ENCODE data around the gene GRHL3. TPM values are rescaled to one million over a fixed set of nuclear protein-coding genes. Genes with fewer than 3 reads are reported as not detected.

GRHL3 gene
- total RNA-seq, 1 experiment from 2014 or later = 2.5 TPM

GRCh38 chr1:24339996-24340395 lies 20.8 kb downstream of the GRHL3 start:
- Mint-ChIP-seq H3K27me3 (ENCODE audit: low read depth) (no peaks in the 10 kb centered on the region; the same call in 1 of the 2 replicates), H3K4me3 (no peak overlapping the region), H3K9me3 (no peaks in the 10 kb centered on the region), H3K36me3 (no peaks in the 10 kb centered on the region), H3K27ac (no peak overlapping the region), H3K4me1 (peaks cover 59% of the 10 kb centered on the region)
- DNase-seq (ENCODE audit: low spot score) (no peak), ATAC-seq (no peak)
- no peak for TF ChIP-seq ZNF671 (CRISPR knock-in tag; IDR thresholded peaks at IDR 0.05)
- no peak for TF ChIP-seq ETV6 (CRISPR knock-in tag; IDR thresholded peaks at IDR 0.05)
- TF ChIP-seq SP1 (CRISPR knock-in tag; conservative IDR thresholded peaks at IDR 0.05) = no peak
- TF ChIP-seq ZNF396 (CRISPR knock-in tag; IDR thresholded peaks at IDR 0.05; ENCODE audit: borderline replicate concordance) = no peak
- TF ChIP-seq, protein P1, sequence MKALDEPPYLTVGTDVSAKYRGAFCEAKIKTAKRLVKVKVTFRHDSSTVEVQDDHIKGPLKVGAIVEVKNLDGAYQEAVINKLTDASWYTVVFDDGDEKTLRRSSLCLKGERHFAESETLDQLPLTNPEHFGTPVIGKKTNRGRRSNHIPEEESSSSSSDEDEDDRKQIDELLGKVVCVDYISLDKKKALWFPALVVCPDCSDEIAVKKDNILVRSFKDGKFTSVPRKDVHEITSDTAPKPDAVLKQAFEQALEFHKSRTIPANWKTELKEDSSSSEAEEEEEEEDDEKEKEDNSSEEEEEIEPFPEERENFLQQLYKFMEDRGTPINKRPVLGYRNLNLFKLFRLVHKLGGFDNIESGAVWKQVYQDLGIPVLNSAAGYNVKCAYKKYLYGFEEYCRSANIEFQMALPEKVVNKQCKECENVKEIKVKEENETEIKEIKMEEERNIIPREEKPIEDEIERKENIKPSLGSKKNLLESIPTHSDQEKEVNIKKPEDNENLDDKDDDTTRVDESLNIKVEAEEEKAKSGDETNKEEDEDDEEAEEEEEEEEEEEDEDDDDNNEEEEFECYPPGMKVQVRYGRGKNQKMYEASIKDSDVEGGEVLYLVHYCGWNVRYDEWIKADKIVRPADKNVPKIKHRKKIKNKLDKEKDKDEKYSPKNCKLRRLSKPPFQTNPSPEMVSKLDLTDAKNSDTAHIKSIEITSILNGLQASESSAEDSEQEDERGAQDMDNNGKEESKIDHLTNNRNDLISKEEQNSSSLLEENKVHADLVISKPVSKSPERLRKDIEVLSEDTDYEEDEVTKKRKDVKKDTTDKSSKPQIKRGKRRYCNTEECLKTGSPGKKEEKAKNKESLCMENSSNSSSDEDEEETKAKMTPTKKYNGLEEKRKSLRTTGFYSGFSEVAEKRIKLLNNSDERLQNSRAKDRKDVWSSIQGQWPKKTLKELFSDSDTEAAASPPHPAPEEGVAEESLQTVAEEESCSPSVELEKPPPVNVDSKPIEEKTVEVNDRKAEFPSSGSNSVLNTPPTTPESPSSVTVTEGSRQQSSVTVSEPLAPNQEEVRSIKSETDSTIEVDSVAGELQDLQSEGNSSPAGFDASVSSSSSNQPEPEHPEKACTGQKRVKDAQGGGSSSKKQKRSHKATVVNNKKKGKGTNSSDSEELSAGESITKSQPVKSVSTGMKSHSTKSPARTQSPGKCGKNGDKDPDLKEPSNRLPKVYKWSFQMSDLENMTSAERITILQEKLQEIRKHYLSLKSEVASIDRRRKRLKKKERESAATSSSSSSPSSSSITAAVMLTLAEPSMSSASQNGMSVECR (CRISPR knock-in tag; IDR thresholded peaks at IDR 0.05; ENCODE audit: borderline replicate concordance) = no peak
- TF ChIP-seq ZNF219 (CRISPR knock-in tag; IDR thresholded peaks at IDR 0.05; ENCODE audit: borderline replicate concordance) = no peak
- TF ChIP-seq, protein P2, sequence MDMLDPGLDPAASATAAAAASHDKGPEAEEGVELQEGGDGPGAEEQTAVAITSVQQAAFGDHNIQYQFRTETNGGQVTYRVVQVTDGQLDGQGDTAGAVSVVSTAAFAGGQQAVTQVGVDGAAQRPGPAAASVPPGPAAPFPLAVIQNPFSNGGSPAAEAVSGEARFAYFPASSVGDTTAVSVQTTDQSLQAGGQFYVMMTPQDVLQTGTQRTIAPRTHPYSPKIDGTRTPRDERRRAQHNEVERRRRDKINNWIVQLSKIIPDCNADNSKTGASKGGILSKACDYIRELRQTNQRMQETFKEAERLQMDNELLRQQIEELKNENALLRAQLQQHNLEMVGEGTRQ (CRISPR knock-in tag; IDR thresholded peaks at IDR 0.05) = no peak
- TF ChIP-seq NR1H2 (CRISPR knock-in tag; IDR thresholded peaks at IDR 0.05) = no peak
- TF ChIP-seq CDX4 (CRISPR knock-in tag; IDR thresholded peaks at IDR 0.05; ENCODE audit: borderline replicate concordance) = no peak
- ChIA-PET POLR2A (no interaction called here), CTCF (interaction anchor here (1.0 to 2.0 kb wide), 4 partner anchors 27 to 141 kb away, joined by 6 to 11 read pairs (median 10); no protein-coding TSS in a partner anchor)

GRCh38 chr1:24340770-24341169 lies 21.6 kb downstream of the GRHL3 start:
- H3K9me3 Mint-ChIP-seq = no peaks in the 10 kb centered on the region
- CTCF ChIA-PET = interaction anchor here (0.9 to 2.0 kb wide), 9 partner anchors 10 to 247 kb away, joined by 3 to 11 read pairs (median 6); partner anchors contain the start of gene NIPAL3
- H3K4me1 Mint-ChIP-seq = peaks cover 59% of the 10 kb centered on the region
- no peak for TF ChIP-seq PREB (CRISPR knock-in tag; IDR thresholded peaks at IDR 0.05; ENCODE audit: borderline replicate concordance)
- TF ChIP-seq IRF2 (CRISPR knock-in tag; IDR thresholded peaks at IDR 0.05; ENCODE audit: borderline replicate concordance, low read depth) = no peak
- TF ChIP-seq, protein P3, sequence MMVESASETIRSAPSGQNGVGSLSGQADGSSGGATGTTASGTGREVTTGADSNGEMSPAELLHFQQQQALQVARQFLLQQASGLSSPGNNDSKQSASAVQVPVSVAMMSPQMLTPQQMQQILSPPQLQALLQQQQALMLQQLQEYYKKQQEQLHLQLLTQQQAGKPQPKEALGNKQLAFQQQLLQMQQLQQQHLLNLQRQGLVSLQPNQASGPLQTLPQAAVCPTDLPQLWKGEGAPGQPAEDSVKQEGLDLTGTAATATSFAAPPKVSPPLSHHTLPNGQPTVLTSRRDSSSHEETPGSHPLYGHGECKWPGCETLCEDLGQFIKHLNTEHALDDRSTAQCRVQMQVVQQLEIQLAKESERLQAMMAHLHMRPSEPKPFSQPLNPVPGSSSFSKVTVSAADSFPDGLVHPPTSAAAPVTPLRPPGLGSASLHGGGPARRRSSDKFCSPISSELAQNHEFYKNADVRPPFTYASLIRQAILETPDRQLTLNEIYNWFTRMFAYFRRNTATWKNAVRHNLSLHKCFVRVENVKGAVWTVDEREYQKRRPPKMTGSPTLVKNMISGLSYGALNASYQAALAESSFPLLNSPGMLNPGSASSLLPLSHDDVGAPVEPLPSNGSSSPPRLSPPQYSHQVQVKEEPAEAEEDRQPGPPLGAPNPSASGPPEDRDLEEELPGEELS (CRISPR knock-in tag; IDR thresholded peaks at IDR 0.05) = no peak
- no peak for TF ChIP-seq CTCF (IDR thresholded peaks at IDR 0.05)
- no peak for TF ChIP-seq ZNF396 (CRISPR knock-in tag; IDR thresholded peaks at IDR 0.05; ENCODE audit: borderline replicate concordance)
- no peak for TF ChIP-seq NFE2L1 (CRISPR knock-in tag; IDR thresholded peaks at IDR 0.05)
- no peak for TF ChIP-seq GTF2I (CRISPR knock-in tag; conservative IDR thresholded peaks at IDR 0.05)
- no peak for TF ChIP-seq TEAD1 (CRISPR knock-in tag; IDR thresholded peaks at IDR 0.05)
- TF ChIP-seq, protein P4, sequence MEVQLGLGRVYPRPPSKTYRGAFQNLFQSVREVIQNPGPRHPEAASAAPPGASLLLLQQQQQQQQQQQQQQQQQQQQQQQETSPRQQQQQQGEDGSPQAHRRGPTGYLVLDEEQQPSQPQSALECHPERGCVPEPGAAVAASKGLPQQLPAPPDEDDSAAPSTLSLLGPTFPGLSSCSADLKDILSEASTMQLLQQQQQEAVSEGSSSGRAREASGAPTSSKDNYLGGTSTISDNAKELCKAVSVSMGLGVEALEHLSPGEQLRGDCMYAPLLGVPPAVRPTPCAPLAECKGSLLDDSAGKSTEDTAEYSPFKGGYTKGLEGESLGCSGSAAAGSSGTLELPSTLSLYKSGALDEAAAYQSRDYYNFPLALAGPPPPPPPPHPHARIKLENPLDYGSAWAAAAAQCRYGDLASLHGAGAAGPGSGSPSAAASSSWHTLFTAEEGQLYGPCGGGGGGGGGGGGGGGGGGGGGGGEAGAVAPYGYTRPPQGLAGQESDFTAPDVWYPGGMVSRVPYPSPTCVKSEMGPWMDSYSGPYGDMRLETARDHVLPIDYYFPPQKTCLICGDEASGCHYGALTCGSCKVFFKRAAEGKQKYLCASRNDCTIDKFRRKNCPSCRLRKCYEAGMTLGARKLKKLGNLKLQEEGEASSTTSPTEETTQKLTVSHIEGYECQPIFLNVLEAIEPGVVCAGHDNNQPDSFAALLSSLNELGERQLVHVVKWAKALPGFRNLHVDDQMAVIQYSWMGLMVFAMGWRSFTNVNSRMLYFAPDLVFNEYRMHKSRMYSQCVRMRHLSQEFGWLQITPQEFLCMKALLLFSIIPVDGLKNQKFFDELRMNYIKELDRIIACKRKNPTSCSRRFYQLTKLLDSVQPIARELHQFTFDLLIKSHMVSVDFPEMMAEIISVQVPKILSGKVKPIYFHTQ (CRISPR knock-in tag; IDR thresholded peaks at IDR 0.05) = no peak

More at GRCh38 chr1:24340770-24341169, 21.6 kb downstream of the GRHL3 start:
- no peaks in the 10 kb centered on the region for H3K36me3 Mint-ChIP-seq
- peak overlapping the region; percentile 4; the same call in 1 of the 2 replicates for H3K4me3 Mint-ChIP-seq
- H3K27me3 Mint-ChIP-seq (ENCODE audit: low read depth) = no peaks in the 10 kb centered on the region; the same call in 1 of the 2 replicates
- peak overlapping the region; percentile 33 for H3K27ac Mint-ChIP-seq
- ATAC-seq (peak; percentile 21), DNase-seq (ENCODE audit: low spot score) (no peak)
- POLR2A ChIA-PET = no interaction called here
